Calu3 (cell line): Measurements from ENCODE around the gene INTS13. TPM values are rescaled to one million over a fixed set of nuclear protein-coding genes. Genes with fewer than 3 reads are reported as not detected.

ENCODE experiments used
- BruUV-seq: library from RNA; stranded (reverse); fragments of 400-500 nt; replicated peaks from 2 replicates; lab custom pipeline; 2021; lab: Mats Ljungman, UMichigan
- CTCF ChIA-PET: fragments of 300-600 bp; sonication (Branson Sonifier 250); formaldehyde crosslinking; loops from one replicate; lab custom pipeline; 2022; ENCODE audit warnings: antibody characterized with exemption; lab: Charles Lee
- DNase-seq: peaks from one replicate; pipeline ENCODE4 v3.0.0; 2022
- H3K27ac Mint-ChIP-seq: one replicate; pipeline ENCODE4 v1.8.0; 2022; ENCODE audit warnings: mixed read lengths; ENCODE audit not compliant: unreplicated experiment
- H3K27me3 Mint-ChIP-seq: one replicate; pipeline ENCODE4 v1.8.0; 2022; ENCODE audit warnings: mixed read lengths; ENCODE audit not compliant: unreplicated experiment
- H3K36me3 Mint-ChIP-seq: one replicate; pipeline ENCODE4 v1.8.0; 2022; ENCODE audit warnings: mild to moderate bottlenecking, moderate library complexity, mixed read lengths; ENCODE audit not compliant: insufficient read depth, unreplicated experiment
- H3K4me1 Mint-ChIP-seq: one replicate; pipeline ENCODE4 v1.8.0; 2022; ENCODE audit warnings: mild to moderate bottlenecking, low read depth, mixed read lengths; ENCODE audit not compliant: unreplicated experiment
- H3K4me3 Mint-ChIP-seq: one replicate; pipeline ENCODE4 v1.8.0; 2022; ENCODE audit warnings: mild to moderate bottlenecking, low read depth, moderate library complexity, mixed read lengths; ENCODE audit not compliant: unreplicated experiment
- H3K9me3 Mint-ChIP-seq: one replicate; pipeline ENCODE4 v1.8.0; 2022; ENCODE audit warnings: low read depth, mixed read lengths; ENCODE audit not compliant: unreplicated experiment
- CTCF ChIP-seq: fragments of 200-600 bp; IDR thresholded peaks from one replicate; pipeline ENCODE4 v1.8.0; 2022; ENCODE audit warnings: antibody characterized with exemption; ENCODE audit not compliant: unreplicated experiment
- intact Hi-C: fragments of 100-400 bp; cut with micrococcal nuclease; formaldehyde crosslinking; loops from one replicate; pipeline ENCODE4 v1.10.0; 2022; ENCODE audit not compliant: unreplicated experiment
- total RNA-seq: library from RNA; stranded (reverse); gene quantifications from 2 replicates; pipeline ENCODE4 v1.2.3, GENCODE V29; 2022

INTS13 gene
- total RNA-seq, 1 experiment from 2014 or later, result 35.0 TPM

- no peaks in the 10 kb centered on the region for H3K9me3 Mint-ChIP-seq
- TF ChIP-seq CTCF, result no peak
- CTCF ChIA-PET, result no interaction called here
- no TSS peak for BruUV-seq
- no peak overlapping the region for H3K27ac Mint-ChIP-seq
- no peak overlapping the region for H3K4me3 Mint-ChIP-seq
- no peak for DNase-seq
- H3K36me3 Mint-ChIP-seq, result peaks cover 2% of the 10 kb centered on the region
- intact Hi-C loops, result no loop called here
- H3K4me1 Mint-ChIP-seq, result peaks cover 8% of the 10 kb centered on the region
- no peaks in the 10 kb centered on the region for H3K27me3 Mint-ChIP-seq
Observed at GRCh38 chr12:26921886-26922285, 15.9 kb downstream of the INTS13 start.

- H3K4me3 Mint-ChIP-seq, result no peak overlapping the region
- CTCF ChIA-PET, result interaction anchor here (0.6 kb wide), 1 partner anchor 1556 kb away, joined by 3 read pairs; no protein-coding TSS in a partner anchor
- no peak for TF ChIP-seq CTCF
- H3K4me1 Mint-ChIP-seq, result peaks cover 8% of the 10 kb centered on the region
- H3K27me3 Mint-ChIP-seq, result no peaks in the 10 kb centered on the region
- BruUV-seq, result no TSS peak
- H3K36me3 Mint-ChIP-seq, result peaks cover 11% of the 10 kb centered on the region
- no peak for DNase-seq
- H3K9me3 Mint-ChIP-seq, result no peaks in the 10 kb centered on the region
- intact Hi-C loops, result no loop called here
- H3K27ac Mint-ChIP-seq, result no peak overlapping the region
Observed at GRCh38 chr12:26919216-26919555, 18.6 kb downstream of the INTS13 start.

GRCh38 chr12:26918321-26919215 lies 19.2 kb downstream of the INTS13 start:
- BruUV-seq, result no TSS peak
- H3K4me1 Mint-ChIP-seq, result peaks cover 8% of the 10 kb centered on the region
- H3K27ac Mint-ChIP-seq, result no peak overlapping the region
- H3K4me3 Mint-ChIP-seq, result no peak overlapping the region
- no peaks in the 10 kb centered on the region for H3K9me3 Mint-ChIP-seq
- no peaks in the 10 kb centered on the region for H3K27me3 Mint-ChIP-seq
- intact Hi-C loops, result no loop called here
- CTCF ChIA-PET, result interaction anchor here (0.6 kb wide), 1 partner anchor 1764 kb away, joined by 3 read pairs; no protein-coding TSS in a partner anchor
- DNase-seq, result no peak
- no peak for TF ChIP-seq CTCF
- H3K36me3 Mint-ChIP-seq, result peaks cover 12% of the 10 kb centered on the region

- H3K9me3 Mint-ChIP-seq, result no peaks in the 10 kb centered on the region
Observed at GRCh38 chr12:26906704-26907103, 31.1 kb downstream of the INTS13 start.

More at GRCh38 chr12:26906704-26907103, 31.1 kb downstream of the INTS13 start:
- TF ChIP-seq CTCF, result no peak
- BruUV-seq, result no TSS peak
- CTCF ChIA-PET, result no interaction called here
- H3K27ac Mint-ChIP-seq, result no peak overlapping the region
- H3K27me3 Mint-ChIP-seq, result no peaks in the 10 kb centered on the region
- peaks cover 7% of the 10 kb centered on the region for H3K36me3 Mint-ChIP-seq
- no peak overlapping the region for H3K4me3 Mint-ChIP-seq
- H3K4me1 Mint-ChIP-seq, result no peaks in the 10 kb centered on the region
- DNase-seq, result no peak
- intact Hi-C loops, result no loop called here
